CD4-positive, alpha-beta memory T cell (primary cell): ENCODE data around the gene PTEN. TPM values are rescaled to one million over a fixed set of nuclear protein-coding genes. Genes with fewer than 3 reads are reported as not detected.
A peak's percentile ranks its signal among the peaks of the same experiment; 100 is the strongest.

Source experiments
- CTCF ChIA-PET: fragments of 350-600 bp; sonication (Branson Sonifier 250); formaldehyde crosslinking; loops from one replicate; lab custom pipeline; 2021; ENCODE audit warnings: inconsistent platforms; ENCODE audit not compliant: partially characterized antibody; lab: Charles Lee
- POLR2A ChIA-PET: fragments of 350-600 bp; sonication (Branson Sonifier 250); formaldehyde crosslinking; loops from one replicate; lab custom pipeline; 2021; ENCODE audit not compliant: partially characterized antibody; lab: Charles Lee
- DNase-seq, 5 donors: peaks; one replicate each; pipeline versions ENCODE4 v3.0.0 to v3.0.0-alpha.2; 2020 to 2022; ENCODE audit warnings: mixed read lengths in 1 of 5
- H3K27ac ChIP-seq: one replicate; pipeline ENCODE4 v1.7.0; 2013; ENCODE audit warnings: low read depth, low read length
- H3K27me3 ChIP-seq: 2 replicates; pipeline ENCODE4 v1.7.0; 2013; ENCODE audit warnings: mild to moderate bottlenecking, low read length, moderate library complexity; ENCODE audit not compliant: insufficient read depth
- H3K36me3 ChIP-seq: 2 replicates; pipeline ENCODE4 v1.7.0; 2013; ENCODE audit warnings: mild to moderate bottlenecking, low read length, moderate library complexity; ENCODE audit not compliant: insufficient read depth
- H3K4me1 ChIP-seq: 2 replicates; pipeline ENCODE4 v1.7.0; 2013; ENCODE audit warnings: mild to moderate bottlenecking, low read length, moderate library complexity; ENCODE audit not compliant: insufficient read depth
- H3K4me3 ChIP-seq, 2 donors: one replicate each; pipeline ENCODE4 v1.7.0; 2013; ENCODE audit warnings: low read length in 2 of 2, mild to moderate bottlenecking in 1 of 2
- H3K9me3 ChIP-seq, 2 donors: one replicate each; pipeline ENCODE4 v1.7.0; 2013; ENCODE audit warnings: low read length in 2 of 2, control low read depth in 1 of 2; ENCODE audit not compliant: control insufficient read depth in 1 of 2
- H3K27ac Mint-ChIP-seq, 7 donors: one replicate each; pipeline ENCODE4 v1.8.0; 2020 to 2021; ENCODE audit warnings: mixed read lengths in 7 of 7, mild to moderate bottlenecking in 6 of 7, inconsistent platforms in 3 of 7, moderate library complexity in 3 of 7
- H3K27me3 Mint-ChIP-seq, 2 donors: one replicate each; pipeline ENCODE4 v1.8.0; 2020 to 2021; ENCODE audit warnings: mixed read lengths in 2 of 2
- H3K36me3 Mint-ChIP-seq, 2 donors: one replicate each; pipeline ENCODE4 v1.8.0; 2020 to 2021; ENCODE audit warnings: mixed read lengths in 2 of 2, inconsistent platforms in 1 of 2, mild to moderate bottlenecking in 1 of 2
- H3K4me1 Mint-ChIP-seq, 4 donors: one replicate each; pipeline ENCODE4 v1.8.0; 2020 to 2021; ENCODE audit warnings: mixed read lengths in 4 of 4, mild to moderate bottlenecking in 1 of 4
- H3K4me3 Mint-ChIP-seq, 8 donors: one replicate each; pipeline ENCODE4 v1.8.0; 2020 to 2021; ENCODE audit warnings: mixed read lengths in 8 of 8, mild to moderate bottlenecking in 7 of 8, moderate library complexity in 6 of 8, inconsistent platforms in 3 of 8
- H3K9me3 Mint-ChIP-seq, 8 donors: one replicate each; pipeline ENCODE4 v1.8.0; 2020 to 2021; ENCODE audit warnings: mixed read lengths in 8 of 8, mild to moderate bottlenecking in 5 of 8, inconsistent platforms in 3 of 8, moderate library complexity in 1 of 8
- intact Hi-C: fragments of 100-400 bp; cut with micrococcal nuclease; formaldehyde crosslinking; loops from one replicate; pipeline ENCODE4 v1.15.1; 2023
- polyA plus RNA-seq, 2 donors: library from polyadenylated mRNA; unstranded; fragments of 300-500 nt; fragmentation: Illumina TruSeq; gene quantifications; one replicate each; pipeline ENCODE4 v1.2.3, GENCODE V29; 2021
- total RNA-seq, 2 experiments: library from RNA; stranded (reverse); gene quantifications; one replicate each; pipeline ENCODE4 v1.2.3, GENCODE V29; 2021

PTEN gene
- total RNA-seq, result 10 to 100 TPM; 78.7 to 84.8 TPM
- polyA plus RNA-seq, result 10 to 100 TPM; 25.1 to 36.9 TPM

- Mint-ChIP-seq H3K4me3 (peak within 1 kb of the TSS; percentile 95 to 99 (median 98)), H3K36me3 (peaks cover under 1 to 39% of the 10 kb centered on the region in 2 donors), H3K27ac (peak within 1 kb of the TSS; percentile 95 to 99 (median 97)), H3K9me3 (peaks cover 0 to 2% (median 0%) of the 10 kb centered on the region in 8 donors), H3K4me1 (peaks cover 28 to 68% (median 38%) of the 10 kb centered on the region in 4 donors), H3K27me3 (peaks cover 0 to 3% of the 10 kb centered on the region in 2 donors)
- DNase-seq, result peak; percentile 81 to 85 (median 84)
- no peaks in the 10 kb centered on the region for H3K36me3 ChIP-seq
- H3K27ac ChIP-seq, result peak within 1 kb of the TSS; percentile 69
- ChIA-PET CTCF (interaction anchor here (0.9 to 10.6 kb wide), 12 partner anchors 9 to 720 kb away, joined by 3 to 225 read pairs (median 10); partner anchors contain the start of genes ATAD1 and RNLS), POLR2A (interaction anchor here (0.6 to 7.7 kb wide), 37 partner anchors 10 to 1438 kb away, joined by 3 to 158 read pairs (median 5); partner anchors contain the start of genes ATAD1, FAS, IFIT2 and RNLS)
- H3K9me3 ChIP-seq, result no peaks in the 10 kb centered on the region
- intact Hi-C loops, result loop anchor here (2.0 to 10.0 kb wide), 10 partner anchors 54 to 1838 kb away; partner anchors contain the start of genes GLUD1 and KIF20B
- peak within 1 kb of the TSS; percentile 91 to 95 for H3K4me3 ChIP-seq
- peaks cover 45% of the 10 kb centered on the region for H3K4me1 ChIP-seq
- H3K27me3 ChIP-seq, result no peaks in the 10 kb centered on the region
Observed at GRCh38 chr10:87863053-87863943, at the start of gene PTEN, which contains the start of gene KLLN. Gene PTEN (plus strand): TSS chr10:87863625. CDS start chr10:87864470, 845 bp downstream. Gene KLLN (minus strand): TSS chr10:87863533. CDS start chr10:87862487, 1,046 bp downstream.

DNA sequence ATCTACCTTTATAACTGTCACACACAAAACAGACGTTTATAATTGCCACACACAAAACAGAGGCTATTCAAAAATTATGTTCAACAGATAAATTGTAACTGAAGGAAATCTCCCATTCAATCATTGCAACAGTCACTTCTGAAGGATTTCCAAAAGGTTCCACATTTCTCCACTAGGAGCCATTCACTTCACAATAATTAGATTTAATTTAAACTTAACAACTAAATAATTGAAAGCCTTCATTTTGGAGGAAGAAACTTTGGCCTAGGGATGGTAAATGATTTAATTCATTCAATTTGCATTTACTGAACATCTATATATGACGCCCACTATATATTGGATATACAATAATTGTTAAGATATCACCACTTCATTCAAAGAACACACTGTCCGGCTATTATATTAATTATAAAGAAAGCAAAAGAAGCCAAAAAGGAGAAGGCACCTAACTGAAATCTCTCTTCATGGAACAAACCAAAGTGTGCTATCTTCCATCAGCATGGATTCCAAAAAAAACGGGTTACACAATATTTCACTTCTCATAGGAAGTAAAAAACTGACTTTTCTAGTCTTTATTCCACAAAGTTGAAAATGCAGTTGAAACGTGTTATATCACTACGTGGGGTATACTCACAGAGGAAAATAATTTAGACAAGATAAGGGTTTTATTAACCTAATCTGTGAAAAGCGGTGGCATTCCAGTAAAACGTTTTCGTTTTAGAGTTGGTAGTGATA, 47.1 kb upstream of the PTEN start:
- no peaks in the 10 kb centered on the region for H3K27me3 Mint-ChIP-seq
- ChIA-PET CTCF (interaction anchor here (0.9 to 1.4 kb wide), 2 partner anchors 43 to 573 kb away, joined by 3 read pairs; no protein-coding TSS in a partner anchor), POLR2A (interaction anchor here (1.3 kb wide), 1 partner anchor 767 kb away, joined by 4 read pairs; the partner anchor contains the start of gene RNLS)
- Histone ChIP-seq H3K9me3 (no peaks in the 10 kb centered on the region), H3K4me3 (no peak overlapping the region), H3K27me3 (no peaks in the 10 kb centered on the region), H3K4me1 (peaks cover 46% of the 10 kb centered on the region), H3K27ac (peak overlapping the region; percentile 94), H3K36me3 (no peaks in the 10 kb centered on the region)
- H3K36me3 Mint-ChIP-seq, result peaks cover 12 to 28% of the 10 kb centered on the region in 2 donors
- peak overlapping the region; percentile 88 to 98 (median 94) for H3K4me3 Mint-ChIP-seq
- intact Hi-C loops, result loop anchor here (10.0 kb wide), 2 partner anchors 1598 to 1828 kb away; partner anchors contain the start of genes IFIT5 and PANK1
- peak overlapping the region in 6 of 7 donors; percentile 6 to 98 (median 68) for H3K27ac Mint-ChIP-seq
- H3K9me3 Mint-ChIP-seq, result no peaks in the 10 kb centered on the region
- peaks cover 32 to 51% (median 41%) of the 10 kb centered on the region in 4 donors for H3K4me1 Mint-ChIP-seq
- DNase-seq, result no peak

- H3K9me3 Mint-ChIP-seq, result no peaks in the 10 kb centered on the region
- Histone ChIP-seq H3K27ac (peak overlapping the region; percentile 94), H3K4me1 (peaks cover 46% of the 10 kb centered on the region), H3K27me3 (no peaks in the 10 kb centered on the region), H3K36me3 (no peaks in the 10 kb centered on the region), H3K4me3 (peak overlapping the region; percentile 85 to 95), H3K9me3 (no peaks in the 10 kb centered on the region)
- DNase-seq, result no peak
- H3K36me3 Mint-ChIP-seq, result peaks cover 5 to 20% of the 10 kb centered on the region in 2 donors
- POLR2A ChIA-PET, result interaction anchor here (0.8 to 3.7 kb wide), 4 partner anchors 36 to 1062 kb away, joined by 3 to 72 read pairs (median 11); partner anchors contain the start of genes KLLN, PTEN and RNLS
- no peaks in the 10 kb centered on the region for H3K27me3 Mint-ChIP-seq
- intact Hi-C loops, result loop anchor here (10.0 kb wide), 2 partner anchors 1598 to 1828 kb away; partner anchors contain the start of genes IFIT5 and PANK1
- H3K27ac Mint-ChIP-seq, result peak overlapping the region; percentile 94 to 99 (median 98)
- peaks cover 27 to 44% (median 35%) of the 10 kb centered on the region in 4 donors for H3K4me1 Mint-ChIP-seq
- H3K4me3 Mint-ChIP-seq, result peak overlapping the region; percentile 88 to 98 (median 94)
- CTCF ChIA-PET, result interaction anchor here (1.8 to 3.1 kb wide), 4 partner anchors 12 to 572 kb away, joined by 7 to 25 read pairs (median 12); no protein-coding TSS in a partner anchor
Observed at GRCh38 chr10:87816898-87817608, 46.4 kb upstream of the PTEN start.

GRCh38 chr10:87817609-87818504, 45.6 kb upstream of the PTEN start, which contains the start of gene ATAD1:
Gene ATAD1 (minus strand): TSS chr10:87818226. CDS start chr10:87814599, 3,627 bp downstream.
- Mint-ChIP-seq H3K27me3 (no peaks in the 10 kb centered on the region), H3K36me3 (peaks cover 4 to 19% of the 10 kb centered on the region in 2 donors), H3K4me1 (peaks cover 27 to 43% (median 35%) of the 10 kb centered on the region in 4 donors), H3K9me3 (no peaks in the 10 kb centered on the region), H3K27ac (peak within 1 kb of the TSS; percentile 94 to 99 (median 98)), H3K4me3 (peak within 1 kb of the TSS; percentile 88 to 98 (median 94))
- DNase-seq, result peak; percentile 89 to 91 (median 91)
- Histone ChIP-seq H3K9me3 (no peaks in the 10 kb centered on the region), H3K4me3 (peak within 1 kb of the TSS; percentile 85 to 95), H3K27ac (peak within 1 kb of the TSS; percentile 94), H3K36me3 (no peaks in the 10 kb centered on the region), H3K4me1 (peaks cover 46% of the 10 kb centered on the region), H3K27me3 (no peaks in the 10 kb centered on the region)
- intact Hi-C loops, result loop anchor here (1.0 to 10.0 kb wide), 8 partner anchors 44 to 1827 kb away; partner anchors contain the start of genes FAS, IFIT5, PANK1 and RNLS
- POLR2A ChIA-PET, result interaction anchor here (0.8 to 3.7 kb wide), 18 partner anchors 11 to 1434 kb away, joined by 3 to 72 read pairs (median 4); partner anchors contain the start of genes KLLN, LIPA, PTEN and RNLS
- CTCF ChIA-PET, result interaction anchor here (0.9 to 3.2 kb wide), 15 partner anchors 11 to 1067 kb away, joined by 3 to 25 read pairs (median 8); partner anchors contain the start of genes KLLN, PTEN and RNLS

GRCh38 chr10:87818505-87819288, 44.7 kb upstream of the PTEN start:
- Histone ChIP-seq H3K9me3 (no peaks in the 10 kb centered on the region), H3K36me3 (no peaks in the 10 kb centered on the region), H3K4me1 (peaks cover 46% of the 10 kb centered on the region), H3K4me3 (peak overlapping the region; percentile 85 to 95), H3K27me3 (no peaks in the 10 kb centered on the region), H3K27ac (peak overlapping the region; percentile 94)
- CTCF ChIA-PET, result interaction anchor here (0.8 to 3.2 kb wide), 17 partner anchors 10 to 1066 kb away, joined by 3 to 25 read pairs (median 7); partner anchors contain the start of genes KLLN, PTEN and RNLS
- Mint-ChIP-seq H3K9me3 (no peaks in the 10 kb centered on the region), H3K27ac (peak overlapping the region; percentile 94 to 99 (median 98)), H3K4me3 (peak overlapping the region; percentile 88 to 98 (median 94)), H3K4me1 (peaks cover 27 to 43% (median 35%) of the 10 kb centered on the region in 4 donors), H3K27me3 (no peaks in the 10 kb centered on the region), H3K36me3 (peaks cover 4 to 19% of the 10 kb centered on the region in 2 donors)
- peak; percentile 66 to 80 (median 70) for DNase-seq
- POLR2A ChIA-PET, result interaction anchor here (0.6 to 3.7 kb wide), 16 partner anchors 10 to 764 kb away, joined by 3 to 72 read pairs (median 4); partner anchors contain the start of genes KLLN, PTEN and RNLS
- intact Hi-C loops, result loop anchor here (1.0 to 10.0 kb wide), 8 partner anchors 44 to 1826 kb away; partner anchors contain the start of genes FAS, IFIT5, PANK1 and RNLS
